ENCODE data around the gene CDK14.

The CDK14 gene

DNA sequence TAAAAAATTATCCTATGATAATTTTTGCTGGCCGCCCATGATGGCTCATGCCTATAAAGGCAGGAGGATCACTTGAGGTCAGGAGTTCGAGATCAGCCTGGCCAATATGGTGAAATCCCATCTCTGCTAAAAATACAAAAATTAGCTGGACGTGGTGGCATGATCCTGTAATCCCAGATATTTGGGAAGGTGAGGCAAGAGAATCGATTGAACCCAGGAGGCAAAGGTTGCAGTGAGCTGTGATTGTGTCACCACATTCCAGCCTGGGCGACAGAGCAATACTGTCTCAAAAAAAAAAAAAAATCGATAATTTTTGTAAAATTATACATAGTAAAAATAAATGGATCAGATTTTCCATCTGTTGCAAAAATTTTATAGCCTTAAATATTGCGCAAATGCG lies 31.7 kb upstream of the CDK14 start:
- Histone ChIP-seq H3K27ac (no peak overlapping the region), H3K27me3 (ENCODE audit: insufficient read depth, low read depth, severe bottlenecking) (no peaks in the 10 kb centered on the region), H3K36me3 (no peaks in the 10 kb centered on the region), H3K4me3 (ENCODE audit: low read depth, low read length) (no peak overlapping the region), H3K9me3 (ENCODE audit: severe bottlenecking) (no peaks in the 10 kb centered on the region)
- TF ChIP-seq CTCF (IDR thresholded peaks at IDR 0.05; ENCODE audit: low read depth, low read length): no peak
- no peak for DNase-seq

DNA sequence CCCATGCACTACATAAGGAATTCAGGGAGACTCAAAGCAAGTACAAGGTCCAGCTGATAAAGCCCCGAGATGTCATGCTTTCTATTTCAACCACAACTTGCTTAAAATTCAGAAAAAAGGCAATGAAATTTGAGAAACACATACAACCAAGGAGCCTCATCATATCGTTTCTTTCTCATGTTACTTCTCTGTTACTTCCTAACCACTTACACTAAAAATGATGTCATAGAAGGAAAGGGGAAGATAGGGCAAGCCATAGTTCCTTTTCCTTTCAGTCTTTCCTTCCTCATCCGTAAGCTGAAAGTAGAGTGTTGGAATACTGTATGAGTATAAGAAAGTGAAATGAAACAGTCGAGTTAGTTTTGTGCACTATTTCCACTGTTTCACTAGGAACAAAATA lies 27.9 kb upstream of the CDK14 start:
- no peaks in the 10 kb centered on the region for H3K36me3 ChIP-seq
- H3K4me3 ChIP-seq (ENCODE audit: low read depth, low read length): no peak overlapping the region
- no peak for TF ChIP-seq CTCF (IDR thresholded peaks at IDR 0.05; ENCODE audit: low read depth, low read length)

GRCh38 chr7:90569368-90569767 lies 26.8 kb upstream of the CDK14 start:
- Histone ChIP-seq H3K4me3 (ENCODE audit: low read depth, low read length) (no peak overlapping the region), H3K36me3 (no peaks in the 10 kb centered on the region), H3K27me3 (ENCODE audit: insufficient read depth, low read depth, severe bottlenecking) (no peaks in the 10 kb centered on the region), H3K27ac (no peak overlapping the region), H3K9me3 (ENCODE audit: severe bottlenecking) (no peaks in the 10 kb centered on the region)
- no peak for TF ChIP-seq CTCF (IDR thresholded peaks at IDR 0.05; ENCODE audit: low read depth, low read length)
- no peak for DNase-seq

More for the DNA sequence above, 27.9 kb upstream of the CDK14 start:
- no peak for DNase-seq
- Histone ChIP-seq H3K9me3 (ENCODE audit: severe bottlenecking) (no peaks in the 10 kb centered on the region), H3K27me3 (ENCODE audit: insufficient read depth, low read depth, severe bottlenecking) (no peaks in the 10 kb centered on the region), H3K27ac (no peak overlapping the region)

DNA sequence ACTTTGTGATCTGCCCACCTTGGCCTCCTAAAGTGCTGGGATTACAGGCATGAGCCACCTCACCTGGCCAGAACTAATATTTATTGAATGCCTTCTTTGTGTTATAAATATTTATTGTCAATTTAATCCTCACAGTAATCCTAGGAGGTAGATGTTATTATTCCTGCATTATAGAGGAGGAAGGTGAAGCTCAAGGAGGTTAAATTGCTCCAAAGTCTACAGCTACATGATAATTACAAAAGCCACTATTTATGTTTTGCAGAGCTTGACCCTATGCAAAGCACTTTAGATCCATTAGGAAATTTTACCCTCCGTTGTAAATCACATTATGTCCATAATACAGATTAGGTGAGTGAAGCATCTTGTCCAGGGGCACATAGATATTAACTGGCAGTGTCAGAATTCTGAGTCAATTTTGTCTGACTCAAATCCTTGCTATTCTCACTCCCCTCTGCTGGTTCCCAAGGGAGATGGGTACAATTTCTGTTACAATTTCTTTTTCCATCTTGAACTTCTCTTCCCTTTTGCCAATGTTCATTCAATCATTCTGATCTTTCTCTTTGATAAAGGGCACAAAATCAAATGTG lies 25.7 kb upstream of the CDK14 start:
- no peaks in the 10 kb centered on the region for H3K27me3 ChIP-seq (ENCODE audit: insufficient read depth, low read depth, severe bottlenecking)
- TF ChIP-seq CTCF (IDR thresholded peaks at IDR 0.05; ENCODE audit: low read depth, low read length): no peak
- H3K27ac ChIP-seq: no peak overlapping the region
- H3K4me3 ChIP-seq (ENCODE audit: low read depth, low read length): no peak overlapping the region
- no peaks in the 10 kb centered on the region for H3K9me3 ChIP-seq (ENCODE audit: severe bottlenecking)
- no peaks in the 10 kb centered on the region for H3K36me3 ChIP-seq
- DNase-seq: no peak

DNA sequence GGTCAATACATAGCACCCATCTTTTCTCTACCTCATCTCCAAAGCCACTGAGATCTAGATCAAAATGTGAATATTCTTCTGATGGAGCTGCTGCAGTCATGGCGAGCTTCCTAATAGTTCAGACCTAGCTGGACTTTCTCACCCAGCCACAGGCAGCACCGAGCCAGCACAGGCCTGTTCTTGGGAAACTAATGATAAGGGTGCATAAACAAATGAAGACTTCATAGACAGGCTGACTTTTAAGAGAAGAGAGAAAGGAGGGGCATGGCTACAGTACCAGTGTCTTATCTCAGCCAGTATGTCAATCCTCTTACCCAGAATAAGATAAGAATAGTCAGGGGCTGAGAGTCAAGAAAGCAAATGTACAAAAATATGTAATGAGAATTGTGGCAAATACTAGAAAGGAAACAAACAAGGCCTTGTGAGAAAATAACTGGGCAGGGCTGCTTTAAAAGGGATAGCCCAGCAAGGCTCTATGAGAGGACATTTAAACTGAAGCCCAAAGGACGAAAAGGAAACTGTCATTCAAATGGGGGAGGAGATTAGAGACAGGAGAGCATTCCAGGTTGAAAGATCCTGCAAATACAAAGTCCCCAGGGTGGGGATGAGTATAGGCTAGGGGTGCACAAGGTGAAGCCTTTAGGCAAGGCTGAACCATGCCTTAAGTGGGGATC lies 21.8 kb upstream of the CDK14 start:
- Histone ChIP-seq H3K4me3 (ENCODE audit: low read depth, low read length) (no peak overlapping the region), H3K27me3 (ENCODE audit: insufficient read depth, low read depth, severe bottlenecking) (no peaks in the 10 kb centered on the region), H3K36me3 (no peaks in the 10 kb centered on the region), H3K9me3 (ENCODE audit: severe bottlenecking) (no peaks in the 10 kb centered on the region), H3K27ac (no peak overlapping the region)
- no peak for DNase-seq
- no peak for TF ChIP-seq CTCF (IDR thresholded peaks at IDR 0.05; ENCODE audit: low read depth, low read length)

GRCh38 chr7:90574820-90575187 lies 21.3 kb upstream of the CDK14 start:
- DNase-seq: no peak
- no peaks in the 10 kb centered on the region for H3K9me3 ChIP-seq (ENCODE audit: severe bottlenecking)
- no peaks in the 10 kb centered on the region for H3K27me3 ChIP-seq (ENCODE audit: insufficient read depth, low read depth, severe bottlenecking)
- H3K36me3 ChIP-seq: no peaks in the 10 kb centered on the region
- no peak overlapping the region for H3K27ac ChIP-seq
- no peak overlapping the region for H3K4me3 ChIP-seq (ENCODE audit: low read depth, low read length)
- no peak for TF ChIP-seq CTCF (IDR thresholded peaks at IDR 0.05; ENCODE audit: low read depth, low read length)
